ENCODE results near the gene MTMR2. TPM values are rescaled to one million over a fixed set of nuclear protein-coding genes. Genes with fewer than 3 reads are reported as not detected.

Gene MTMR2
- total and polyA plus RNA-seq, 4 donors: 11.6 to 53.7 (median 24.4) TPM

DNA sequence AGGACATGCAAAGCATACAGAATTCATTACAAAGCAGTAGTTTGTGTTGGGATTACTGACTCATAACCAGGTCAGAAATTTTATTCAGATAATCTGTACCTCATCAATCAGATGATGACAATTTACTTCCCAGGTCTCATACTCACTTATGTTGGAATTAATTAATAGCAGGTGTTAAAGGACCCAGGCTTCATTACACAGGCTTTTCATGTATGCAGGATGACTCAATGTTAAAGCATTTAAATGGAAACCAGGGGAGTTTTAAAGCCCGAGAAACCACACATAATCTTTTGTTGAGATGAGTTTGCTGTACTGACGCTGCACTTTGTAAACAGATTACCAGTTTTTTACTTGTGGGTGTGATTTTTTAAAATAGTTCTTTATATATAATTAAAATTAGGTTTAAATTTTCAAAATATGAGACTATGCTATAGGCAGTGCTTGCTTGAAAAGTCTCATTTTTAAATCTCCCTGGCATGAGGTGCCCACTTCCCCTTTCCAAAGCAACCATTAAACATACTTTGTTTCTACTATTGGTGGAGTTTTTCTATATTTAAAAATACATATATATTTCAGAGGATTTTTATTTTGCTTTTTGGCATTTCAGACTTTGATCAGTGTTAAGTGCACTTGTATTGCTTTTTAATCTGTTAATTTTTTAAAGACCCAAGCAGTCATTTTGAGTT lies 92.6 kb downstream of the MTMR2 start:
- DNase-seq: no peak
- Histone ChIP-seq H3K4me1 (ENCODE audit: control insufficient read depth in 5 of 5, insufficient read depth in 5 of 5, low read length in 5 of 5) (peaks cover 0 to 26% (median 0%) of the 10 kb centered on the region in 5 donors), H3K36me3 (ENCODE audit: control insufficient read depth in 4 of 4, insufficient read depth in 4 of 4, low read length in 4 of 4) (peaks cover 1 to 40% (median 29%) of the 10 kb centered on the region in 4 donors), H3K27ac (ENCODE audit: low read depth in 1 of 2, low read length in 1 of 2) (no peak overlapping the region), H3K9me3 (ENCODE audit: control insufficient read depth in 4 of 4, insufficient read depth in 3 of 4, low read length in 3 of 4) (no peaks in the 10 kb centered on the region), H3K9ac (ENCODE audit: insufficient read depth in 1 of 2, low read length in 2 of 2) (no peak overlapping the region), H3K27me3 (ENCODE audit: control insufficient read depth in 3 of 3, insufficient read depth in 3 of 3, low read length in 2 of 3) (no peaks in the 10 kb centered on the region), H3K4me3 (no peak overlapping the region)
- no peak for ATAC-seq (ENCODE audit: insufficient read depth, low FRiP score)
- WGBS, 2 donors: 73 to 95% methylated on average over 2 of the region's 2 CpGs
- TF ChIP-seq, protein P1, sequence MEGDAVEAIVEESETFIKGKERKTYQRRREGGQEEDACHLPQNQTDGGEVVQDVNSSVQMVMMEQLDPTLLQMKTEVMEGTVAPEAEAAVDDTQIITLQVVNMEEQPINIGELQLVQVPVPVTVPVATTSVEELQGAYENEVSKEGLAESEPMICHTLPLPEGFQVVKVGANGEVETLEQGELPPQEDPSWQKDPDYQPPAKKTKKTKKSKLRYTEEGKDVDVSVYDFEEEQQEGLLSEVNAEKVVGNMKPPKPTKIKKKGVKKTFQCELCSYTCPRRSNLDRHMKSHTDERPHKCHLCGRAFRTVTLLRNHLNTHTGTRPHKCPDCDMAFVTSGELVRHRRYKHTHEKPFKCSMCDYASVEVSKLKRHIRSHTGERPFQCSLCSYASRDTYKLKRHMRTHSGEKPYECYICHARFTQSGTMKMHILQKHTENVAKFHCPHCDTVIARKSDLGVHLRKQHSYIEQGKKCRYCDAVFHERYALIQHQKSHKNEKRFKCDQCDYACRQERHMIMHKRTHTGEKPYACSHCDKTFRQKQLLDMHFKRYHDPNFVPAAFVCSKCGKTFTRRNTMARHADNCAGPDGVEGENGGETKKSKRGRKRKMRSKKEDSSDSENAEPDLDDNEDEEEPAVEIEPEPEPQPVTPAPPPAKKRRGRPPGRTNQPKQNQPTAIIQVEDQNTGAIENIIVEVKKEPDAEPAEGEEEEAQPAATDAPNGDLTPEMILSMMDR (IDR thresholded peaks at IDR 0.05; ENCODE audit: control extremely low read depth, extremely low read depth): no peak

DNA sequence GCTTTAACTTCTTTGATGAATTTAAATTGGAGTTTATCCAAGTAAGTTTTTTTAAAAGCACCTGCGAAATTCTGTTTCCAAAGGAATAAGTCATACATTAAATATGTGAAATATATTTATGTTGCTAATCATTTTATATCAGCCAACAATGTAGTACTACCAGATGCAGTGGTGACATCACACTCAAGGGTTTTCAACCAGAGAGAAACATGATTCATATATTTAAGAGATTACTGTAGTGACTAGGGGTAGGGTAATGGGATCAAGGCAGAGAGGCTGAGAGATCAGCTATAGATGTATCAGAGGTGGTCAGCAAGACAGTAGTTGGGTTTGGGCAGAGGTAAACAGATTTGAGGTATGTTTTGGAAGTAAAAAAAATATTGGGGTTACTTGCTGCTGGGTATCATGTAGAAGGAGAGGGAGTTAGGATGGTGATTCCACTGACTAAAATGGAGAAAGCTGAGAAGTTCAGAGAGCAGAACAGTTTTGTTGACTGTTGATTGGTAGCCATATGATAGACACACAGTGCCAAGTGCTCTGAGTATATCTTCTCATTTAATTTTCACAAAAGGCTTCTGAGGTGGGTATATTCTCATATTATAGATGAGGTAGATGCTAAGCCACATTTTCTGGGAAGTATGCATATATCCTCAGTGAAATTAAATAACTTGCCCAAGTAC lies 94.2 kb downstream of the MTMR2 start:
- TF ChIP-seq, protein P1 (IDR thresholded peaks at IDR 0.05; ENCODE audit: control extremely low read depth, extremely low read depth): no peak
- no peak overlapping the region for H3K4me3 ChIP-seq
- DNase-seq (no peak), ATAC-seq (ENCODE audit: insufficient read depth, low FRiP score) (no peak)
- H3K4me1 ChIP-seq (ENCODE audit: control insufficient read depth in 5 of 5, insufficient read depth in 5 of 5, low read length in 5 of 5): peaks cover 0 to 24% (median 0%) of the 10 kb centered on the region in 5 donors
- H3K9me3 ChIP-seq (ENCODE audit: control insufficient read depth in 4 of 4, insufficient read depth in 3 of 4, low read length in 3 of 4): no peaks in the 10 kb centered on the region
- no peak overlapping the region for H3K9ac ChIP-seq (ENCODE audit: insufficient read depth in 1 of 2, low read length in 2 of 2)
- peaks cover 1 to 30% (median 22%) of the 10 kb centered on the region in 4 donors for H3K36me3 ChIP-seq (ENCODE audit: control insufficient read depth in 4 of 4, insufficient read depth in 4 of 4, low read length in 4 of 4)
- H3K27me3 ChIP-seq (ENCODE audit: control insufficient read depth in 3 of 3, insufficient read depth in 3 of 3, low read length in 2 of 3): no peaks in the 10 kb centered on the region
- H3K27ac ChIP-seq (ENCODE audit: low read depth in 1 of 2, low read length in 1 of 2): no peak overlapping the region
- WGBS, 2 donors: 97% methylated on average over 1 of the region's 1 CpG

DNA sequence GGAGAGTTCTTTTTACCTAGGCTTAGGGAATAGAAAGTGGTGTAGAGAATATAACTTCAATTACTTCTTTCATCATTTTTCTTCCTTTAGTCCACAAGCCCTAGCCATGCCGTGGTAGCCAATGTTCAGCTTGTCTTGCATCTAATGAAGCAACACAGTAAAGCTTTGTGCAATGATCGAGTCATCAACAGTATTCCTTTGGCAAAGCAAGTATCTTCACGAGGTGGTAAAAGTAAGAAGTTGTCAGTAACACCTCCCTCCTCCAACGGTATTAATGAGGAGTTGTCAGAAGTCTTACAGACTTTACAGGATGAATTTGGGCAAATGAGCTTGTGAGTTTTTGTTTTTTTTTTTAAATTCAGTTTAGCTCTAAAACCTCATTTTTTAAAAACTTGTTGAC lies 96.2 kb downstream of the MTMR2 start:
- 61 to 71% methylated on average over 4 of the region's 4 CpGs for WGBS, 2 donors
- Histone ChIP-seq H3K4me1 (ENCODE audit: control insufficient read depth in 5 of 5, insufficient read depth in 5 of 5, low read length in 5 of 5) (peaks cover 0 to 24% (median 0%) of the 10 kb centered on the region in 5 donors), H3K27me3 (ENCODE audit: control insufficient read depth in 3 of 3, insufficient read depth in 3 of 3, low read length in 2 of 3) (no peaks in the 10 kb centered on the region), H3K36me3 (ENCODE audit: control insufficient read depth in 4 of 4, insufficient read depth in 4 of 4, low read length in 4 of 4) (peaks cover 1 to 21% (median 12%) of the 10 kb centered on the region in 4 donors), H3K4me3 (no peak overlapping the region), H3K9me3 (ENCODE audit: control insufficient read depth in 4 of 4, insufficient read depth in 3 of 4, low read length in 3 of 4) (no peaks in the 10 kb centered on the region), H3K9ac (ENCODE audit: insufficient read depth in 1 of 2, low read length in 2 of 2) (no peak overlapping the region), H3K27ac (ENCODE audit: low read depth in 1 of 2, low read length in 1 of 2) (no peak overlapping the region)
- peak; percentile 23 to 95 (median 84) for DNase-seq
- TF ChIP-seq, protein P1 (IDR thresholded peaks at IDR 0.05; ENCODE audit: control extremely low read depth, extremely low read depth): no peak
- no peak for ATAC-seq (ENCODE audit: insufficient read depth, low FRiP score)
